Breast epithelium (tissue), 3 donors: ENCODE measurements around the gene ZNF587B.
"Not testable (repeated sequence)": the region's sequence is repeated elsewhere in the genome, so short reads cannot be mapped to it uniquely, and the experiment has no call there.

Experiments
- CTCF ChIP-seq, 3 donors: fragments of 450-650 bp; IDR thresholded peaks; one replicate each; pipeline ENCODE4 v1.5.1; 2016 to 2017; ENCODE audit warnings: antibody characterized with exemption in 3 of 3, mild to moderate bottlenecking in 3 of 3, moderate library complexity in 3 of 3
- POLR2A ChIP-seq: fragments of 450-650 bp; IDR thresholded peaks from one replicate; pipeline ENCODE4 v1.6.1; 2016; ENCODE audit warnings: antibody characterized with exemption, mild to moderate bottlenecking, moderate library complexity
- POLR2AphosphoS5 ChIP-seq, 3 donors: sonication (generic); formaldehyde crosslinking; IDR thresholded peaks; one replicate each; pipeline ENCODE4 v1.6.1; 2017; ENCODE audit warnings: antibody characterized with exemption in 3 of 3

GRCh38 chr19:57821095-57821494 is 9.0 kb upstream of the ZNF587B start:
- not testable (repeated sequence) for TF ChIP-seq POLR2AphosphoS5 (IDR thresholded peaks at IDR 0.05); CTCF (IDR thresholded peaks at IDR 0.05); POLR2A
